IMR-90 (cell line): Measurements from ENCODE around the gene JMJD1C. TPM values are rescaled to one million over a fixed set of nuclear protein-coding genes. Genes with fewer than 3 reads are reported as not detected.

Experiments used
- ATAC-seq: fragments of 200-7000 bp; cut with Tn5 transposase; 2 replicates; pipeline ENCODE4 v1.9.1; 2020; ENCODE audit warnings: low read depth, mild to moderate bottlenecking, moderate library complexity
- BruUV-seq: library from RNA; stranded (reverse); fragments of 400-500 nt; replicated peaks from 2 replicates; lab custom pipeline; 2021; lab: Mats Ljungman, UMichigan
- CTCF ChIA-PET: fragments of 300-600 bp; formaldehyde crosslinking; extraction: SDS; loops from one replicate; lab custom pipeline; 2021; ENCODE audit warnings: antibody characterized with exemption; lab: Yijun Ruan, JAX
- POLR2A ChIA-PET: fragments of 300-600 bp; sonication (Branson Sonifier 250); formaldehyde crosslinking; loops from one replicate; lab custom pipeline; 2022; ENCODE audit warnings: antibody characterized with exemption; ENCODE audit not compliant: unreplicated experiment; lab: Charles Lee
- DNase-seq: peaks from one replicate; pipeline ENCODE4 v3.0.0; 2013
- H2AFZ ChIP-seq: replicated peaks from 2 replicates; pipeline ENCODE3; 2013; ENCODE audit warnings: low read length, mild to moderate bottlenecking; ENCODE audit not compliant: poor library complexity
- H2AK5ac ChIP-seq: 2 replicates; pipeline ENCODE4 v1.6.1; 2013; ENCODE audit warnings: low read depth, low read length, inconsistent platforms
- H2AK9ac ChIP-seq: replicated peaks from 2 replicates; pipeline ENCODE3; 2013; ENCODE audit warnings: mild to moderate bottlenecking, low read depth, low read length, moderate library complexity; ENCODE audit not compliant: poor library complexity
- H2BK120ac ChIP-seq: 2 replicates; pipeline ENCODE4 v1.6.1; 2013; ENCODE audit warnings: low read depth, low read length, inconsistent platforms
- H2BK15ac ChIP-seq: 3 replicates; pipeline ENCODE4 v1.6.1; 2013; ENCODE audit warnings: low read depth, low read length, inconsistent platforms
- H2BK20ac ChIP-seq: 2 replicates; pipeline ENCODE4 v1.6.1; 2013; ENCODE audit warnings: low read depth, mild to moderate bottlenecking, inconsistent platforms, low read length, moderate library complexity
- H2BK5ac ChIP-seq: 2 replicates; pipeline ENCODE4 v1.6.1; 2013; ENCODE audit warnings: mild to moderate bottlenecking, low read depth, low read length, inconsistent platforms; ENCODE audit not compliant: poor library complexity, severe bottlenecking
- H3K14ac ChIP-seq: replicated peaks from 2 replicates; pipeline ENCODE4 v1.6.1; 2013; ENCODE audit warnings: low read depth, low read length, inconsistent platforms
- H3K18ac ChIP-seq: 2 replicates; pipeline ENCODE4 v1.6.1; 2013; ENCODE audit warnings: low read depth, low read length, control low read depth
- H3K23ac ChIP-seq: 2 replicates; pipeline ENCODE4 v1.6.1; 2013; ENCODE audit warnings: low read depth, low read length, inconsistent platforms
- H3K27ac ChIP-seq: 2 replicates; pipeline ENCODE4 v1.5.1; 2013; ENCODE audit warnings: mild to moderate bottlenecking, control low read depth, low read length; ENCODE audit not compliant: insufficient read depth
- H3K27me3 ChIP-seq: 2 replicates; pipeline ENCODE4 v1.6.1; 2013; ENCODE audit warnings: low read length; ENCODE audit not compliant: control insufficient read depth, insufficient read depth
- H3K36me3 ChIP-seq: 2 replicates; pipeline ENCODE4 v1.6.1; 2013; ENCODE audit warnings: low read length, mixed read lengths; ENCODE audit not compliant: control insufficient read depth, insufficient read depth
- H3K4ac ChIP-seq: 2 replicates; pipeline ENCODE4 v1.6.1; 2013; ENCODE audit warnings: low read depth, low read length, inconsistent platforms
- H3K4me1 ChIP-seq: 2 replicates; pipeline ENCODE4 v1.6.1; 2013; ENCODE audit warnings: low read length, mixed read lengths; ENCODE audit not compliant: control insufficient read depth, insufficient read depth
- H3K4me2 ChIP-seq: 2 replicates; pipeline ENCODE4 v1.6.1; 2013; ENCODE audit warnings: low read depth, mild to moderate bottlenecking, control low read depth, low read length, moderate library complexity
- H3K4me3 ChIP-seq: 2 replicates; pipeline ENCODE4 v1.5.1; 2013; ENCODE audit warnings: low read depth, mild to moderate bottlenecking, control low read depth, low read length, moderate library complexity; ENCODE audit not compliant: insufficient read depth
- H3K56ac ChIP-seq: 2 replicates; pipeline ENCODE4 v1.6.1; 2013; ENCODE audit warnings: low read length, inconsistent platforms; ENCODE audit not compliant: insufficient read depth; ENCODE audit errors: extremely low read depth
- H3K79me1 ChIP-seq, 2 experiments: 2 replicates each; pipeline ENCODE4 v1.6.1; 2013; ENCODE audit warnings: low read length in 2 of 2, inconsistent platforms in 1 of 2, low read depth in 1 of 2
- H3K9ac ChIP-seq: 2 replicates; pipeline ENCODE4 v1.6.1; 2013; ENCODE audit warnings: low read depth, low read length, control low read depth
- H3K9me1 ChIP-seq: 2 replicates; pipeline ENCODE4 v1.6.1; 2013; ENCODE audit warnings: low read length, inconsistent platforms; ENCODE audit not compliant: insufficient read depth
- H3K9me3 ChIP-seq: 2 replicates; pipeline ENCODE4 v1.6.1; 2013; ENCODE audit warnings: low read length; ENCODE audit not compliant: control insufficient read depth, insufficient read depth
- H4K20me1 ChIP-seq: 2 replicates; pipeline ENCODE4 v1.6.1; 2013; ENCODE audit warnings: low read length, inconsistent platforms; ENCODE audit not compliant: insufficient read depth
- H4K5ac ChIP-seq: 2 replicates; pipeline ENCODE4 v1.6.1; 2013; ENCODE audit warnings: mild to moderate bottlenecking, low read depth, low read length, control low read depth
- H4K8ac ChIP-seq, 2 experiments: 2 replicates each; pipeline ENCODE4 v1.6.1; 2013; ENCODE audit warnings: low read depth in 2 of 2, low read length in 2 of 2, control low read depth in 1 of 2, inconsistent platforms in 1 of 2
- H4K91ac ChIP-seq: 2 replicates; pipeline ENCODE4 v1.6.1; 2013; ENCODE audit warnings: low read depth, low read length, inconsistent platforms; ENCODE audit not compliant: insufficient read depth
- BHLHE40 ChIP-seq: fragments of 150-350 bp; IDR thresholded peaks from 2 replicates; pipeline ENCODE4 v1.6.1; 2016; ENCODE audit warnings: mild to moderate bottlenecking, low read depth, low read length
- CHD1 ChIP-seq: IDR thresholded peaks from 2 replicates; pipeline ENCODE4 v1.6.1; 2012; ENCODE audit warnings: low read depth, low read length, improper control_type of control experiment
- FOS ChIP-seq: fragments of 150-350 bp; IDR thresholded peaks from 2 replicates; pipeline ENCODE4 v1.6.1; 2016; ENCODE audit warnings: low read depth, low read length
- MAFK ChIP-seq: IDR thresholded peaks from 2 replicates; pipeline ENCODE4 v1.6.1; 2012; ENCODE audit warnings: low read depth, low read length, improper control_type of control experiment
- MAZ ChIP-seq: IDR thresholded peaks from 2 replicates; pipeline ENCODE4 v1.6.1; 2012; ENCODE audit warnings: low read depth, mild to moderate bottlenecking, low read length, improper control_type of control experiment, moderate library complexity, borderline replicate concordance
- MXI1 ChIP-seq: IDR thresholded peaks from 2 replicates; pipeline ENCODE4 v1.6.1; 2012; ENCODE audit warnings: low read depth, mild to moderate bottlenecking, low read length, moderate library complexity, borderline replicate concordance
- NFE2L2 ChIP-seq: fragments of 150-350 bp; IDR thresholded peaks from 2 replicates; pipeline ENCODE4 v1.6.1; 2016; ENCODE audit warnings: low read depth, mild to moderate bottlenecking, low read length
- RAD21 ChIP-seq: IDR thresholded peaks from 2 replicates; pipeline ENCODE4 v1.6.1; 2012; ENCODE audit warnings: low read length, improper control_type of control experiment
- RFX5 ChIP-seq: IDR thresholded peaks from 2 replicates; pipeline ENCODE4 v1.8.0; 2012; ENCODE audit warnings: low read depth, mild to moderate bottlenecking, low read length, moderate library complexity
- WGBS, 2 experiments: methylation state at CpG; one replicate each; pipeline versions ENCODE4 v1.1.5 to v1.1.7; 2013; ENCODE audit warnings: missing lambda C conversion rate in 2 of 2; ENCODE audit not compliant: insufficient read length in 1 of 2; ENCODE audit errors: extremely low coverage in 2 of 2; 5-methylcytosine and 5-hydroxymethylcytosine counted together
- dilution Hi-C: fragments of 300-500 bp; cut with HindIII; formaldehyde crosslinking; loops from one replicate; pipeline ENCODE4 v1.14.3; 2018; ENCODE audit warnings: low sequenced_read_pairs; ENCODE audit not compliant: unreplicated experiment
- in situ Hi-C: fragments of 300-500 bp; cut with MboI; formaldehyde crosslinking; loops from 3 replicates; pipeline ENCODE4 v1.14.3; 2019; ENCODE audit warnings: low sequenced_read_pairs, inconsistent platforms, mixed read lengths
- intact Hi-C: fragments of 100-400 bp; cut with micrococcal nuclease; formaldehyde crosslinking; loops from 2 replicates; pipeline ENCODE4 v1.10.0; 2022
- polyA plus RNA-seq, 3 experiments: library from polyadenylated mRNA; depleted of rRNA; stranded (reverse); fragments of >200 nt; gene quantifications; 2 replicates each; pipeline ENCODE4 v1.2.3, GENCODE V29; 2012; ENCODE audit warnings: low replicate concordance in 1 of 3
- total RNA-seq: library from RNA; depleted of rRNA; stranded (reverse); fragments of >200 nt; gene quantifications from 2 replicates; pipeline ENCODE4 v1.2.3, GENCODE V29; 2012
- TF ChIP-seq, protein P1 (sequence below): fragments of 150-350 bp; IDR thresholded peaks from 2 replicates; pipeline ENCODE4 v1.6.1; 2017; ENCODE audit warnings: mild to moderate bottlenecking, antibody characterized with exemption, low read length, low read depth
- TF ChIP-seq, protein P2 (sequence below): conservative IDR thresholded peaks from 2 replicates; pipeline ENCODE4 v1.5.1; 2012; ENCODE audit warnings: mild to moderate bottlenecking, low read depth, low read length, improper control_type of control experiment

Gene JMJD1C
- total and polyA plus RNA-seq, 2 of the 4 experiments (the other 2 are of a cell fraction): 15.6 to 96.8 TPM

DNA sequence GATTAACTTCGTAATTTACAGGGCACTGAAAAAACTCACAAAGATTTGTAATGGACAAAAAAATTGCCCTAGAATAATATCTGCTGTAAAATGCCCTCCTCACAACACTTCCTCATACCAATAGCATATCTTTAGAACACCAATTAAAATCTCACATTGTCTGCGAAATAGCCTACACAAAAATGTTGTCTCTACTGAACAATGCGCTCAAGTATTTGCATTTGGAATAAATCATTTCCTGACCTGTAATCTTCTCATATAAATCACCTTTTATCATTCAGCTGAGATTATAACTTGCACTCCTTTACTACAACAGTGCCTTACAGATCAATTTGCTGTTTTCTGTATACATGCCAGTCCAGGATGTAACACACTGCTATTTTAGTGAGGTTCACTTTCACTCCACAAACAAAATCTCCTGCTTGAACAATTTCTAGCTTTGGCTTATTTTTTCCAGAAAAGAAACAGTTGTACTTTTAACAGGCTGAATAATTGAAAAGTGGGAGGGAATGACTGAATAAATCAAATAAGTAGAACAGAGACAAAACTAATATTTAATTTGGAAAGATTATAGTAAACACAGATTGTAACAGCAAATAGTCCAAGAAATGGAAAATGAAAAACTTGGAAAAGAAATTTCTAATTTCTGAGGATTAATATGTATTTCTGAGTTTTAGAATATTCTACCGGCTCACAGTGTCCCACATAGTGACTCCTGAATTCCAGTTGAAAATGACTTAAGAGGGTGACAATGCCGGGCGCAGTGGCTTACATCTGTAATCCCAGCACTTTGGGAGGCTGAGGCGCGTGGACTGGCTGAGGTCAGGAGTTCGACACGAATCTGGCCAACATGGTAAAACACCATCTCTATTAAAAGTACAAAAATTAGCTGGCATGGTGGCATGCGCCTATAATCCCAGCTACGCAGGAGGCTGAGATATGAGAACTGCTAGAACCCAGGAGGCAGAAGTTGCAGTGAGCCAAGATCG, 30.6 kb downstream of the JMJD1C start:
- DNase-seq: no peak
- no peak overlapping the region for H4K5ac ChIP-seq
- H2AK9ac ChIP-seq: no peak overlapping the region
- no peak overlapping the region for H2BK120ac ChIP-seq
- no peak overlapping the region for H3K14ac ChIP-seq
- ChIA-PET POLR2A (interaction anchor here (0.7 kb wide), 1 partner anchor 7 kb away, joined by 3 read pairs; no protein-coding TSS in a partner anchor), CTCF (interaction anchor here (0.5 to 1.1 kb wide), 2 partner anchors 31 to 180 kb away, joined by 3 to 4 read pairs; no protein-coding TSS in a partner anchor)
- no peak overlapping the region for H2BK20ac ChIP-seq
- H3K79me1 ChIP-seq: peaks cover 21 to 78% of the 10 kb centered on the region in 2 experiments
- H3K9ac ChIP-seq: no peak overlapping the region
- H2BK5ac ChIP-seq: no peak overlapping the region
- H2AFZ ChIP-seq: no peak overlapping the region
- no peak overlapping the region for H3K56ac ChIP-seq
- H4K91ac ChIP-seq: no peak overlapping the region
- in situ Hi-C loops (no loop called here), dilution Hi-C loops (no loop called here), intact Hi-C loops (no loop called here)
- H3K4ac ChIP-seq: no peak overlapping the region
- no peak overlapping the region for H3K23ac ChIP-seq
- no peak overlapping the region for H2AK5ac ChIP-seq
- H3K4me2 ChIP-seq: no peak overlapping the region
- no peak overlapping the region for H3K4me3 ChIP-seq
- H3K9me3 ChIP-seq: no peaks in the 10 kb centered on the region
- H3K18ac ChIP-seq: no peak overlapping the region
- H3K36me3 ChIP-seq: no peaks in the 10 kb centered on the region
- peaks cover 58% of the 10 kb centered on the region for H4K20me1 ChIP-seq
- no TSS peak for BruUV-seq
- 96% methylated on average over 7 of the region's 13 CpGs; no CpG with 5 or more reads in 1 of the 2 experiments for WGBS, 2 experiments
- H3K27ac ChIP-seq: no peak overlapping the region
- H2BK15ac ChIP-seq: no peak overlapping the region
- H3K27me3 ChIP-seq: no peaks in the 10 kb centered on the region
- TF ChIP-seq, protein P1, sequence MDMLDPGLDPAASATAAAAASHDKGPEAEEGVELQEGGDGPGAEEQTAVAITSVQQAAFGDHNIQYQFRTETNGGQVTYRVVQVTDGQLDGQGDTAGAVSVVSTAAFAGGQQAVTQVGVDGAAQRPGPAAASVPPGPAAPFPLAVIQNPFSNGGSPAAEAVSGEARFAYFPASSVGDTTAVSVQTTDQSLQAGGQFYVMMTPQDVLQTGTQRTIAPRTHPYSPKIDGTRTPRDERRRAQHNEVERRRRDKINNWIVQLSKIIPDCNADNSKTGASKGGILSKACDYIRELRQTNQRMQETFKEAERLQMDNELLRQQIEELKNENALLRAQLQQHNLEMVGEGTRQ: no peak
- no peak for TF ChIP-seq MAZ
- no peak for TF ChIP-seq NFE2L2
- no peak for TF ChIP-seq FOS
- TF ChIP-seq BHLHE40: no peak
- TF ChIP-seq CHD1: no peak
- TF ChIP-seq MXI1: no peak
- TF ChIP-seq, protein P2, sequence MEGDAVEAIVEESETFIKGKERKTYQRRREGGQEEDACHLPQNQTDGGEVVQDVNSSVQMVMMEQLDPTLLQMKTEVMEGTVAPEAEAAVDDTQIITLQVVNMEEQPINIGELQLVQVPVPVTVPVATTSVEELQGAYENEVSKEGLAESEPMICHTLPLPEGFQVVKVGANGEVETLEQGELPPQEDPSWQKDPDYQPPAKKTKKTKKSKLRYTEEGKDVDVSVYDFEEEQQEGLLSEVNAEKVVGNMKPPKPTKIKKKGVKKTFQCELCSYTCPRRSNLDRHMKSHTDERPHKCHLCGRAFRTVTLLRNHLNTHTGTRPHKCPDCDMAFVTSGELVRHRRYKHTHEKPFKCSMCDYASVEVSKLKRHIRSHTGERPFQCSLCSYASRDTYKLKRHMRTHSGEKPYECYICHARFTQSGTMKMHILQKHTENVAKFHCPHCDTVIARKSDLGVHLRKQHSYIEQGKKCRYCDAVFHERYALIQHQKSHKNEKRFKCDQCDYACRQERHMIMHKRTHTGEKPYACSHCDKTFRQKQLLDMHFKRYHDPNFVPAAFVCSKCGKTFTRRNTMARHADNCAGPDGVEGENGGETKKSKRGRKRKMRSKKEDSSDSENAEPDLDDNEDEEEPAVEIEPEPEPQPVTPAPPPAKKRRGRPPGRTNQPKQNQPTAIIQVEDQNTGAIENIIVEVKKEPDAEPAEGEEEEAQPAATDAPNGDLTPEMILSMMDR: no peak
- no peak for TF ChIP-seq RFX5
- TF ChIP-seq RAD21: no peak
- no peak for TF ChIP-seq MAFK
- peaks cover 7% of the 10 kb centered on the region for H3K9me1 ChIP-seq
- H3K4me1 ChIP-seq: peaks cover 16% of the 10 kb centered on the region
- no peak for ATAC-seq
- no peak overlapping the region for H4K8ac ChIP-seq
